GM18519 (cell line): ENCODE results near the gene SRSF12.

Experiments used
- ATAC-seq: cut with Tn5 transposase; IDR thresholded peaks from one replicate; pipeline ENCODE4 v1.9.1; 2021; ENCODE audit warnings: mild to moderate bottlenecking, moderate library complexity; ENCODE audit not compliant: unreplicated experiment, low FRiP score

The SRSF12 gene

GRCh38 chr6:89117211-89118108 lies at the start of gene SRSF12:
SRSF12 (minus strand) TSS chr6:89118071; CDS start chr6:89117887, 184 bp downstream.
- peak; percentile 55 for ATAC-seq

- no peak for ATAC-seq
Measured at GRCh38 chr6:89162047-89162371, 44.1 kb upstream of the SRSF12 start.

GRCh38 chr6:89161326-89162046 lies 43.6 kb upstream of the SRSF12 start:
- no peak for ATAC-seq

GRCh38 chr6:89160331-89161092 lies 42.6 kb upstream of the SRSF12 start:
- ATAC-seq = no peak

GRCh38 chr6:89154131-89154530 lies 36.3 kb upstream of the SRSF12 start:
- no peak for ATAC-seq

GRCh38 chr6:89148016-89148750 lies 30.3 kb upstream of the SRSF12 start:
- no peak for ATAC-seq

GRCh38 chr6:89146718-89147700 lies 29.1 kb upstream of the SRSF12 start:
- ATAC-seq = no peak

GRCh38 chr6:89145956-89146717 lies 28.3 kb upstream of the SRSF12 start, which contains the start of gene PM20D2:
PM20D2 (plus strand) TSS chr6:89146055; CDS start chr6:89146145, 90 bp downstream.
- peak; percentile 47 for ATAC-seq

- ATAC-seq = peak; percentile 41
Measured at GRCh38 chr6:89145091-89145955, 27.5 kb upstream of the SRSF12 start.

GRCh38 chr6:89144354-89144906 lies 26.6 kb upstream of the SRSF12 start:
- peak; percentile 23 for ATAC-seq

GRCh38 chr6:89140347-89141156 lies 22.7 kb upstream of the SRSF12 start:
- ATAC-seq = no peak

GRCh38 chr6:89139509-89140346 lies 21.9 kb upstream of the SRSF12 start:
- no peak for ATAC-seq

- ATAC-seq = no peak
Measured at GRCh38 chr6:89138173-89138572, 20.3 kb upstream of the SRSF12 start.

GRCh38 chr6:89134723-89135122 lies 16.9 kb upstream of the SRSF12 start:
- ATAC-seq = no peak

- ATAC-seq = no peak
Measured at GRCh38 chr6:89133981-89134380, 16.1 kb upstream of the SRSF12 start.
